A549 (cell line): ENCODE measurements around the gene THUMPD1.

Source experiments
- CTCF ChIP-seq: fragments of >200 bp; sonication (Bioruptor Twin); formaldehyde crosslinking; IDR thresholded peaks from 3 replicates; pipeline ENCODE4 v1.5.1; 2016
- EP300 ChIP-seq, 2 experiments: fragments of >200 bp; sonication (Bioruptor Twin); formaldehyde crosslinking; IDR thresholded peaks; 2 replicates in 1 of 2; 3 replicates in 1 of 2; pipeline ENCODE4 v1.6.1; 2016 to 2017

- no peak for TF ChIP-seq CTCF
- no peak for TF ChIP-seq EP300 (IDR thresholded peaks at IDR 0.05)
Measured at GRCh38 chr16:20743591-20743990, 2.0 kb upstream of the THUMPD1 start.
